GM18873 (cell line): Measurements from ENCODE around the gene FBXO7.
A peak's percentile ranks its signal among the peaks of the same experiment; 100 is the strongest.
"Not testable (repeated sequence)": the region's sequence is repeated elsewhere in the genome, so short reads cannot be mapped to it uniquely, and the experiment has no call there.

Experiments used
- ATAC-seq: cut with Tn5 transposase; IDR thresholded peaks from one replicate; pipeline ENCODE4 v1.9.1; 2021; ENCODE audit warnings: mild to moderate bottlenecking, moderate library complexity, moderate number of reproducible peaks; ENCODE audit not compliant: unreplicated experiment, low FRiP score

Gene FBXO7

GRCh38 chr22:32474635-32475467 is at the start of gene FBXO7:
Gene FBXO7, plus strand, starts transcription at chr22:32474811. Its CDS starts 192 bp downstream, at chr22:32475003.
- peak; percentile 56 for ATAC-seq

- no peak for ATAC-seq
Measured at GRCh38 chr22:32426881-32427280, 47.7 kb upstream of the FBXO7 start.

GRCh38 chr22:32430352-32430751 is 44.3 kb upstream of the FBXO7 start:
- ATAC-seq, result no peak

GRCh38 chr22:32444068-32444467 is 30.5 kb upstream of the FBXO7 start:
- ATAC-seq, result no peak

GRCh38 chr22:32446321-32446720 is 28.3 kb upstream of the FBXO7 start:
- no peak for ATAC-seq

- no peak for ATAC-seq
Measured at GRCh38 chr22:32448980-32449379, 25.6 kb upstream of the FBXO7 start.

GRCh38 chr22:32457031-32457430 is 17.6 kb upstream of the FBXO7 start:
- no peak for ATAC-seq

GRCh38 chr22:32462452-32462851 is 12.2 kb upstream of the FBXO7 start:
- ATAC-seq, result no peak

GRCh38 chr22:32465661-32466060 is 8.9 kb upstream of the FBXO7 start:
- no peak for ATAC-seq

GRCh38 chr22:32466496-32466895 is 8.1 kb upstream of the FBXO7 start:
- no peak for ATAC-seq

GRCh38 chr22:32469799-32470212 is 4.8 kb upstream of the FBXO7 start:
- ATAC-seq, result no peak

GRCh38 chr22:32473388-32473952 is 1.1 kb upstream of the FBXO7 start:
- no peak for ATAC-seq

GRCh38 chr22:32475468-32476010 is 928 bp downstream of the FBXO7 start:
- peak; percentile 11 for ATAC-seq

GRCh38 chr22:32476281-32477195 is 1.9 kb downstream of the FBXO7 start:
- ATAC-seq, result no peak

- ATAC-seq, result no peak
Measured at GRCh38 chr22:32477596-32477995, 3.0 kb downstream of the FBXO7 start.

- ATAC-seq, result not testable (repeated sequence)
Measured at GRCh38 chr22:32478552-32478951, 3.9 kb downstream of the FBXO7 start.

- ATAC-seq, result no peak
Measured at GRCh38 chr22:32478994-32479393, 4.4 kb downstream of the FBXO7 start.

GRCh38 chr22:32480238-32480637 is 5.6 kb downstream of the FBXO7 start:
- ATAC-seq, result no peak

- no peak for ATAC-seq
Measured at GRCh38 chr22:32482708-32483107, 8.1 kb downstream of the FBXO7 start.

GRCh38 chr22:32486656-32487390 is 12.2 kb downstream of the FBXO7 start:
- ATAC-seq, result no peak
